NCI-H69 (cell line): Measurements from ENCODE around the gene CENATAC.
A peak's percentile ranks its signal among the peaks of the same experiment; 100 is the strongest.
"Not testable (repeated sequence)": the region's sequence is repeated elsewhere in the genome, so short reads cannot be mapped to it uniquely, and the experiment has no call there.

Experiments used
- DNase-seq: peaks from one replicate; lab custom pipeline; 2025; lab: John Stamatoyannopoulos, UW

Gene CENATAC

DNA sequence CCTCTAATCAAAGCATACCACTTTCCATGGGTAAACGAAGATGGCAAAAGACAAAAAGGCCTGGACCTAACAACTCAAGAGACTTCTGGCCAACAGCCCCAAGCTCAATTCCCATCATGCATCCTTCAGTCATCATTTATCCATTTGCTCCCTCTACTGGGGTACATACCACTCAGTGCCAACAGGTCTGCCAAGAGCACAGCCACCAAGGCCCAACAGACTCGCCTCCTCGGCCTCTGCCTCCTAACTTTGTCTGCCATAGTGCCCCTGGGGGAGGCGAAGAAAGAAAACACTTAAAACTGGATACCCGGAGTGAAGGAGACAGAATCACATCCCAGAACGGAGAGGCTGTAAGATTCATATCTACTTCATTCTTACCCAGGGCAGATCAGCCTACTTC is 58.0 kb downstream of the CENATAC start:
- DNase-seq: no peak

DNA sequence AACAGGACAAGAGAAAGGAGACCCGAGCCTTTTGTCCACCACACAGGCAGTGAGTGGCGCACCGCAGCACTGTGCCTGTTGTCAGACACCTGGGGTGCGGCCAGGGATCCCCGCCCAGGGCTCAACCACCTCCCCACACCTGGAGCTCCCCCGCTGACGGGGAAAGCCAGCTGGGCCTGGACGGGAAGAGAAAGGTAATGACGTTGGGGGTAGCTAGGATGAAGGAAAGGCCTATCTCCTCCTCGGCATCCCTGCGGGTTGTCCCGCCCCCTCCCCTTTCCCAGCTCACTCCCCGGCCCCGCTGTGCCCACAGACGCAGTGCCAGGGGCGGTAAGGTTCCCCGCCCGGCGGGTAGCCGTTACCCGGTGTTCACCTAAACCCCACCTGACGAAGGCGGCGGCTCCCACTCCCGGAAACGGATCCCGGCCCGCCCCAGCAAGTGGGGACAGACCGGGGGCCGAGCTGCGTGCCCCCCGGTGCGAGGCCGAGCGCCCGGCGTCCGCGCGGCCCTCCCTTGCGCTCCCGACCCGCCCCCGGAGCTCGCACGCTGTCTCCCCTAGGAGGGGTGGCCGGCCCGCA is 58.6 kb downstream of the CENATAC start:
- DNase-seq: peak; percentile 86

DNA sequence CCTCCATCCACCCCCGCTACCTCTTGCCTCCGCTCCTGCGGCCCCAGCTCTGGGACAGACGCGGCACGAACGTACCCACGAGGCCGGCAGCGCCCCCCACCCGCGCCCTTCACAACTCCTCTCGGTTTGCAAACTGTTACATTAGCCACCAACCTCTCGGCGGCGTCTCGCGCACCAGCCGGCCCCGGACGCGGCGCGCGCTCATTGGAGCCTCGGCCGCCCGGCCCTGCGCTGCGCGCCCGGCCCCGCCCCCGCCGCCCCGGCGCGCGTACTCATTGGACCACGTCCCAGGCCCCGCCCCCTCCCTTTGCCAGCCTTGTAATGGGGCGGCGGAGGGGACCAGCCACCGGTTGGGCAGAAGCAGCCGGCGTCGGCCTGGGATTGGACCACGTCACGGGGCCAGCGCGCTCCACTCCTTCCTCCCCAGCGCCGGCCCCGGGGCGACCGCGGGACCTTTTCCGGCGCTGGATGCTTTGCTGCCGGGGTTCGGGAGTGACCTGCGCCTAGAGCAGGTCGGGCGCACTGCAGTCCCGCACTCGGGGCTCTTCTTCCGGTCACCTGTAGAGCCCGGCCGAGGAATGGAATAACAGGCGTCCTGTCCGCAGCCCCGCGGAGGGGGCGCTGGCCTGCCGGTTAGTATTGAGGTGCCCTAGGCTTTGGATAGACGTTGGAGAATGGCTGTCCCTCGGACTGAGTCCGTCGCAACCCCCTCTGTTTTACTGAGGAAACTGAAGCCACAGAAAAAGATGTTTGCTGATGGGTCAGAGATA is 59.2 kb downstream of the CENATAC start, which contains the start of gene HYOU1:
TSS of gene HYOU1 (minus strand) at position 206 of the 770 bp plus-strand sequence. CDS start 1,045 bp downstream, outside the sequence.
- peak; percentile 99 for DNase-seq

DNA sequence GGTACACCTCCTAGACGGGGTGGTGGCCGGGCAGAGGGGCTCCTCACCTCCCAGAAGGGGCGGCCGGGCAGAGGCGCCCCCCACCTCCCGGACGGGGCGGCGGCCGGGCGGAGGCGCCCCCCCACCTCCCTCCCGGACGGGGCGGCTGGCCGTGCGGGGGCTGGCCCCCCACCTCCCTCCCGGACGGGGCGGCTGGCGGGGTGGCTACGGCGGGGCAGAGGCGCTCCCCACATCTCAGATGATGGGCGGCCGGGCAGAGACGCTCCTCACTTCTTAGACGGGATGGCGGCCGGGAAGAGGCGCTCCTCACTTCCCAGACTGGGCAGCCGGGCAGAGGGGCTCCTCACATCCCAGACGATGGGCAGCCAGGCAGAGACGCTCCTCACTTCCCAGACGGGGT is 61.2 kb downstream of the CENATAC start:
- not testable (repeated sequence) for DNase-seq

DNA sequence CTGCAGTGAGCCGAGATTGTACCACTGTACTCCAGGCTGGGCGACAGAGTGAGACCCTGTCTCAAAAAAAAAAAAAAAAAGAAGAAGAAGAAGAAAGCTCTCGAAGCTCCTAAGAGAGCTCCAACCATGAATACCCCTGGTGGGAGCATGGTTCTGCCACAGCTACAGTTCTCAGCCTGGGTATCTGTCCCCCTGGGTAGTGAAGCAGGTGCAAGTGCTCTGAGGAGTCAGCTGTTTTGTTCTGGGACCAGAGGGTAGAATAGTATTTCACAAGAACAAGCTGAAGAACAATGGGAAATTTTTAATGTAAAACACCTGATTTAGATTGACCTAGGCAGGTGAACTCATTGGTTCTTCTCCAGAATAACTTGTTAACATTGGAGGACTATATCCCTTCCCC is 63.3 kb downstream of the CENATAC start:
- DNase-seq: no peak

GRCh38 chr11:119062779-119063178 is 64.8 kb downstream of the CENATAC start:
- DNase-seq: no peak

DNA sequence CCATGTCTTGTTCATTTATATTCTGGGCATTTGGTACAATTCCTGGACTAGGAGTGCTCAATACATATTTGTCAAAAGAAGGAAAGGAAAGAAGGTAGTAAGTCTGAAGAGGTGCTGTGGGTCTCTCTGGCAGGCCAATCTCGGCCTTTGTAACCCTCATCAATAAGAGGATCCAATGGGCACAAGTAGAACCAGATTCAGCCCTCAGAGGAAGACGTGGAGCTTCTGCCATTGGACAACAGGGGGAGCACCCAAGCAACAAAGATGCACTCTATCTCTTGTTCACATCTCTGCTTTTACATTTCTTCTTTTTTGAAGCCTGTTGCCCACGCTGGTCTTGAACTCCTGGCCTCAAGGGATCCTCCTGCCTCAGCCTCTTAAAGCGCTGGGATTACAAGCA is 67.4 kb downstream of the CENATAC start:
- peak; percentile 55 for DNase-seq
